Lung (tissue), 12 donors: ENCODE data around the gene SPNS2. TPM values are rescaled to one million over a fixed set of nuclear protein-coding genes. Genes with fewer than 3 reads are reported as not detected.

ENCODE experiments used
- ATAC-seq: fragments of 200-7000 bp; cut with Tn5 transposase; one replicate; pipeline ENCODE4 v1.9.1; 2020; ENCODE audit warnings: moderate number of reproducible peaks; ENCODE audit not compliant: insufficient read depth, low FRiP score
- DNase-seq, 3 donors: peaks; one replicate each; pipeline ENCODE4 v3.0.0-alpha.2; 2013 to 2017
- H3K27ac ChIP-seq, 2 donors: one replicate each; pipeline ENCODE4 v1.5.1; 2013; ENCODE audit warnings: mild to moderate bottlenecking in 2 of 2, moderate library complexity in 2 of 2, control low read depth in 1 of 2, inconsistent platforms in 1 of 2, low read depth in 1 of 2, low read length in 1 of 2
- H3K27me3 ChIP-seq, 3 donors: one replicate each; pipeline ENCODE4 v1.5.1; 2013; ENCODE audit warnings: low read length in 2 of 3; ENCODE audit not compliant: control insufficient read depth in 3 of 3, insufficient read depth in 3 of 3
- H3K36me3 ChIP-seq, 4 donors: one replicate each; pipeline ENCODE4 v1.5.1; 2013; ENCODE audit warnings: low read length in 4 of 4, mild to moderate bottlenecking in 1 of 4, moderate library complexity in 1 of 4; ENCODE audit not compliant: control insufficient read depth in 4 of 4, insufficient read depth in 4 of 4
- H3K4me1 ChIP-seq, 5 donors: one replicate each; pipeline ENCODE4 v1.5.1; 2013; ENCODE audit warnings: low read length in 5 of 5, mild to moderate bottlenecking in 2 of 5, moderate library complexity in 1 of 5; ENCODE audit not compliant: control insufficient read depth in 5 of 5, insufficient read depth in 5 of 5
- H3K4me3 ChIP-seq: one replicate; pipeline ENCODE4 v1.5.1; 2013; ENCODE audit warnings: mild to moderate bottlenecking, control low read depth, moderate library complexity
- H3K9ac ChIP-seq, 2 donors: one replicate each; pipeline ENCODE4 v1.5.1; 2013; ENCODE audit warnings: low read length in 2 of 2, control low read depth in 1 of 2; ENCODE audit not compliant: insufficient read depth in 1 of 2
- H3K9me3 ChIP-seq, 4 donors: one replicate each; pipeline ENCODE4 v1.5.1; 2013; ENCODE audit warnings: low read length in 3 of 4, mild to moderate bottlenecking in 1 of 4, moderate library complexity in 1 of 4; ENCODE audit not compliant: control insufficient read depth in 4 of 4, insufficient read depth in 3 of 4
- CTCF ChIP-seq: IDR thresholded peaks from 2 replicates; pipeline ENCODE4 v1.5.1; 2012; ENCODE audit warnings: mild to moderate bottlenecking; ENCODE audit errors: control extremely low read depth, extremely low read depth
- WGBS, 2 donors: extraction: QIAGEN DNeasy Blood & Tissue Kit; methylation state at CpG; one replicate each; pipeline ENCODE4 v1.1.7; 2013; 5-methylcytosine and 5-hydroxymethylcytosine counted together
- polyA plus RNA-seq, 2 donors: library from polyadenylated mRNA; stranded (reverse); fragments of 200-250 nt; gene quantifications; one replicate each; pipeline ENCODE4 v1.2.1, GENCODE V29; 2013
- total RNA-seq, 2 donors: library from RNA; depleted of rRNA in 1 of 2; stranded (reverse); fragments of >200 nt in 1 of 2; gene quantifications; one replicate each; pipeline ENCODE4 v1.2.1, GENCODE V29; 2014 to 2021
- donor health status: control.
- donor health status: control.
- donor health status: Bipolar disorder and iron deficiency.
- donor health status: healthy.
- donor health status: DM: yes; HTN: yes; CAD: no.

SPNS2 gene
- total and polyA plus RNA-seq, 4 donors = 26.8 to 60.1 (median 42.5) TPM

DNA sequence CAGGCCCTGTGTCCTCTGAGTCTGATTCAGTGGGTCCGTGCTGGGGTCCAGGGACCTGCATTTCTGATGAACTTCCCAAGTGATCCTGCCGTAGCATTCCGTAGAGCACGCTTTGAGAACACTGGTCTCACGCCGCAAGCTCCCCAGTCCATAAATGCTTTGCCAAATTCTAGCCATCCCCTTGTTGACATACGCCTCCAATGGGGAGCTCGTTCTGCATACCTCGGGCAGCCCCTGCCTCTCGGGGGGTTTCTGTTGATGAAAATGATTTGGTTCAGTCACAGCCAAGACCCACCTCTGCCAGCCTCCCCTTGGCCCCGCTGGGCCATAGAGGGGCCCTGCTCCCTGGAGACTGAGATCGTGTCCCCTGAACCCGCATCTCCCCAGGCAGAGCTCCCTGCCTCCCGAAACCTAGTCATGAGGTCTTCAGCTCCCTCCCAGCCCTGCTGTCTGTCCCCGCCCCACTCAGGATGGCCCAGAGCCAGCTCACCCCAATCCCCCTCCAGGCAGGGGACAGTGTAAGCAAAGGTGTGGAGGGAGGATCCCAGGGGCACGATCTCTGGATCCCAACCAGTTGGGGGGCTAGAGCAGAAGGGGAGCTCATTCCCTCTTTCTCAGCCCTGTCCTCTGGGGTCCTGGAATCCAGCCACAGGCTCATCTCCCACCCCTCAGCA, 16.2 kb upstream of the SPNS2 start:
- DNase-seq (no peak), ATAC-seq (no peak)
- WGBS, 2 donors = 89 to 90% methylated on average over 16 of the region's 16 CpGs
- Histone ChIP-seq H3K36me3 (no peaks in the 10 kb centered on the region), H3K27ac (peak overlapping the region in 1 of 2 donors; percentile 90), H3K4me3 (no peak overlapping the region), H3K9ac (no peak overlapping the region), H3K4me1 (peaks cover 0 to 21% (median 10%) of the 10 kb centered on the region in 5 donors), H3K9me3 (no peaks in the 10 kb centered on the region), H3K27me3 (no peaks in the 10 kb centered on the region)
- TF ChIP-seq CTCF = no peak

- peaks cover 0 to 21% (median 10%) of the 10 kb centered on the region in 5 donors for H3K4me1 ChIP-seq
- 77% methylated on average over 13 of the region's 13 CpGs for WGBS, 2 donors
- H3K27me3 ChIP-seq = no peaks in the 10 kb centered on the region
- no peak overlapping the region for H3K9ac ChIP-seq
- no peak overlapping the region for H3K4me3 ChIP-seq
- TF ChIP-seq CTCF = no peak
- H3K9me3 ChIP-seq = no peaks in the 10 kb centered on the region
- ATAC-seq = peak; percentile 51
- H3K27ac ChIP-seq = peak overlapping the region in 1 of 2 donors; percentile 90
- H3K36me3 ChIP-seq = no peaks in the 10 kb centered on the region
- no peak for DNase-seq
These were observed 15.5 kb upstream of the SPNS2 start for GRCh38 chr17:4483012-4483840.

DNA sequence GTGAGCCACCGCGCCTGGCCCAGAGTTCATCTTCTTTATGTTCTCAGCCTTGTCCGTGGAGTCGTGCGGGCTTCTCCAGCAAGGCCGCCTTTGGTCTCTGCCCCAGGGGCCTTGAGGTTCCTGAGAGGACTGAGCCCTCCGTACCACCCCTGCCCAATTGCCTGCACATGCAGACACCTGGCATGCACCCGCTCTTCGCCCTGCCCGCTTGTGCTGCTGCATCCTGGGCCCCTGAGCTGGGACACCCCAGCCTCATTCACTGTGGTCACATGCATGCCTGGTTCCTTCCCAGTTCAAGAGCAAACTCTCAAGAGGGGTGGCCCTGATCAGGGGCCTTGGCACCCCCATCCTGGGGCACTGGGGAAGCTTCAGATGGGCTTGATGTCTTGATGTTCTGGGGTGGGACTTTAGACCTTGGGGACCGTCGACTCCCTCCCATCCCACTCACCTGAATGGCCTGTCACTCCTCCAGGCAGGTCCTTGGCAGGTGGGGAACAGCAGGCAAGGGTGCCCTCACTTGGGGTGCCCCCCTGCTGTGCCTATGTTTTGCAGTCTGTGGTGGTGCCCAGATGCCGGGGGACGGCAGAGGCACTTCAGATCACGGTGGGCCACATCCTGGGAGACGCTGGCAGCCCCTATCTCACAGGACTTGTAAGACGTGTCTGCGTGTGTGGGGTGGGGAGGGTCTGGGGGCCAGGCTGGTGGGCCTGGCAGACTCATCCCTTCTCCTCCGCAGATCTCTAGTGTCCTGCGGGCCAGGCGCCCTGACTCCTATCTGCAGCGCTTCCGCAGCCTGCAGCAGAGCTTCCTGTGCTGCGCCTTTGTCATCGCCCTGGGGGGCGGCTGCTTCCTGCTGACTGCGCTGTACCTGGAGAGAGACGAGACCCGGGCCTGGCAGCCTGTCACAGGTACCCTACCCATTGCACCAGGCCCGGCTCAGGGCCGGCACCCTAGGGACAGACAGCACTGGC, 12.7 kb upstream of the SPNS2 start:
- H3K9me3 ChIP-seq = no peaks in the 10 kb centered on the region
- no peak overlapping the region for H3K4me3 ChIP-seq
- WGBS, 2 donors = 48 to 67% methylated on average over 30 to 31 of the region's 31 CpGs
- DNase-seq = no peak
- no peaks in the 10 kb centered on the region for H3K36me3 ChIP-seq
- no peak overlapping the region for H3K27ac ChIP-seq
- H3K27me3 ChIP-seq = no peaks in the 10 kb centered on the region
- no peak for TF ChIP-seq CTCF
- peaks cover 0 to 18% (median 6%) of the 10 kb centered on the region in 5 donors for H3K4me1 ChIP-seq
- ATAC-seq = no peak
- no peak overlapping the region for H3K9ac ChIP-seq
